DMS 273 (cell line): ENCODE measurements around the gene GJC1.
A peak's percentile ranks its signal among the peaks of the same experiment; 100 is the strongest.

Experiments used
- DNase-seq: peaks from one replicate; lab custom pipeline; 2025; ENCODE audit not compliant: unreplicated experiment; lab: John Stamatoyannopoulos, UW

The GJC1 gene

DNA sequence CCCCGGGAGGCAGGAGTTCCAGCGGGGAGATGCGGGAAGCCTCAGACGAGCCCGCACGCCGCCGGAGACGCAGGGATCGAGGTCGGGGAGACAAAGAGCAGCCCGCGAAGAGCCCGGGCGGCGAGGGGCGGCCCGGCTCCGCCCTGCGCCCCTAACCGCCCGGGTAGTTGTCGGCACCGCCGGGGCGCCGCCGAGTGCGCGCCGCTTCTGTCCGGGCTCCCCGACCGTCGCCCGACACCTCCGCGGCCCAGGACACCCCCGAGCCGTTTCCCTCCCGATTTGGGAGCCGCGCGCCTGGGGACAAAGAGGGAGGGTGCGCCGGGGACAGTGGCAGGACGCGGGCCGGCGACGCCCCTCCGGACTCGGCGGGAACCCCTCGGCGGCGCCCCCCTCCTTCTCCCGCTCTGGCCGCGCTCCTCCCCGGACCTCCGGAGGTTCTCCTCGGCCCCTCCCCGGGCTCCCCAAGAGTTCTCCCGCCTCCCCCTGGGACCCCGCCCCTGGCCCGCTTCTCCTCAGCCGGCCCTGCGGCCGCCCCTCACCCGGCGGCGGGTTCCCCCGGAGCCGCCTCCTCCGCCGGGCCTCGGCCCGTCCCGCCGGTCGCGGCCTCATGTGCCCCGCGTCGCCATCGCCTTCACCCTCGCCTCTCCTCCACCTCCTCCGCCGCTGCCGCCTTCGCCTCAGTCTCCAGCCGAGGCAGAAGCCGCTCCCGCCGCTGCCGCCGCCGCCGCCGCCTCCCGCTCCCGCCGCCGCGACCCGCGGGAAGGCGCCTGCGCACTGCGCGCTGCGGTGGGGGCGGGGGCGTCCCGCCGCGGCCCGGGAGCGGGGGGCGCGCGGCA, at the start of gene GJC1:
GJC1 (minus strand) TSS at position 765 of the 836 bp plus-strand sequence. CDS start 24,470 bp downstream, outside the sequence.
- DNase-seq = peak; percentile 77

DNA sequence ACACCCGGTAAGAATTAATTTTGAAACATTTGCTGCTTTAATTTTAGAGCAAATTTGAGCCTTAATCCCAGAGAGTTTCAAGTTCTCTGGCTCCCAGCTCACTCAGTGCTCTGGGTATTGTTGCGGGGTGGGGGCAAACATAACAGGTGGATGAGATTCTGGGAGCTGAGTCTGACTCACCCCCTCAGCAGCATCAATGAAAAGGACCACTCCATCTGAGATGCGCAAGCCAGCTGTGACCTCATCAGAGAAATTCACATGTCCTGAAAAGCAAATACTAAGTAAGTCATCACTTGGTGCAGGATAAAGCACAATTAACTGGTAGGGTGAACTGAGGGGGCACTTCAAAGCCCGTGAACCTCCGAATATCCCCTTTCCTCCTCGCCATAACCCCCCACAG, 49.3 kb upstream of the GJC1 start:
- no peak for DNase-seq

DNA sequence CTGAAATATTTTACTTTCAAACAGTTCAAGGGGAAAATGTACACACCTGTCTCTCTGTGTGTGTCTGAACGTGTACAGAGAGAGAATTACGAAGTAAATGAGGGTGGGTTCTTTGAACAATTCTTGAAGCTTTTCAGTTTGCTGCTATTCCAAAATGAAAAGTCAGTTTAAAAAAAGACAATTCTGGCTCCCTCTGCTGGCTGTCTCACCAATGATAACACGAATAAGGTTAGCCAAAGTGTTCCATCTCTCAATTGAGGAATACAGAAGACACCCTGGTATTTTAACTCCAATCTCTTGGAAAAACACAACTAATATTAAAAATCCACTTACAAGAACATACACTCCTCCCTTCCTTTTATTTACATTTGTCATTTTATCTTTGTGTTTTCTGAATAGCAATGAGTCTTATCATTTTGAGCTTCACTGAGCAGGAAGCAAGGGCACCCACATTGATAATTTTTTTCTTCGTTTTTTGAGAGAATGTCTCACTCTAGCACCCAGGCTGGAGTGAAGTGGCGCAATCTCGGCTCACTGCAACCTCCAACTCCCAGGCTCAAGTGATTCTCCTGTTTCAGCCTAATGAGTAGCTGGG, 48.6 kb upstream of the GJC1 start:
- peak; percentile 71 for DNase-seq

DNA sequence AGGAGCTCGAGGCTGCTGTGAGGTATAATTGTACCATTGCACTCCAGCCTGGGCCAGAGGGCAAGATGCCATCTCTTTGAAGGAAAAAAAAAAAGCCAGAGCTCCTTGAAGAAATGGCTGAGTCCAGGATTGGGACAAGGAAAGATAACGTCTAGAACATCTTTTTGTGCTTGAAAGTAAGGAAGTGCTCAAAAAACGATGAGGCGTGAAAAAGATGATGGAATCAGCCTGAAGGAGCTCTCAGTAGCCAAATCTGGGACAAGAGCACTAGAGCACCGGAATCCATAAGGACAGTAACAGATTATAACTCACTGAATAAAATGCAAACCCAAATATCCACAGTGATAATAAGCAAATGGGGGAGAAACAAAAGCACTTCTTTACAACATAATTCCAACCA, 47.0 kb upstream of the GJC1 start:
- DNase-seq = no peak

DNA sequence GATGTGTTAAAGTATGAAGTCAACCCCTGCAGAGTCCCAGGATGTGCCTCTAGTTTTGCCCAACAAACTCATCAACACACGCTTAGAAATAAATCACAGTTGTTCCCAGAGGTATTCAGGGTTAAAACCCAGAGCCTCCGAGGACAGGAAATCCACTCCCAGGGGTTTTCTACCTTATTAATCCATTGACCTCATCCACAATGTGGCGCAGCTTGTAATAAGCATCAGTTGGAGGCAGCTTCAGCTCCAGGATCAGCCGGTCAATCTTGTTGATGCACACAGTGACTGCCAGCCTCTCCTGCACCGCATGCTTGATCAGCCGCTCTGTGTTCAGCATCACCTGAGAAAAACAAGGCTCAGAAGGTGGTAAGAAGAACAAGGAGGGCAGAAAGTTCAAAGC, 45.7 kb upstream of the GJC1 start:
- DNase-seq = no peak

DNA sequence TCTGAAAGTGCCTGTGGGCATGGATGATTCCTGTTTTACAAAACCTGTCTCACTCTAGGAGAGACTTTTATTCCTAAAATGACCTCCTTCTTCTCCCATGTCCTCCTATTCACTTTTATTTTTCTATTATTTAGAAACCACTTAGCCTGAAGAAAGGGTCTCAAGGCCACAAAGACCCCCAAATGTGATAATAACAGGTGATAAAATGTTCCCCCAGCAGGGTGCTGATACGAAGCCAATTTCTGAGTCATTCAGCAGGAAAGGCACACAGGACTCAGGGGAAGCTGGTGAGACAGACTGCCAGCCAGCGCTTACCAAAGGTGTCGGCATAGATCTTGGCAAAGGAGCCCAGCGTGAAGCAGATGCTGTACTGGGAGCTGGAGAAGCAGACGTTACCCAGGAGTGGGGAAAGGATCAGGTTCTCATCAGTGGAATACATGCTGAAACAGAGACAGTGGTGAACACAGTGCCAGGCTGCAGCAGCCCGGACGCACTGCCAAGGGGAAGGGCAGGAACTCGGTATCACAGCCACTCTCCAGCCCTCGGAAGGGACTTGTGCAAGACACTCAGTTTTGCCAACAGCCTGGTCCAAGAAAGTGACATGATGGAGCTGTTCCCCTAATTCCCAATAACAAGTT, 42.2 kb upstream of the GJC1 start:
- DNase-seq = peak; percentile 90

DNA sequence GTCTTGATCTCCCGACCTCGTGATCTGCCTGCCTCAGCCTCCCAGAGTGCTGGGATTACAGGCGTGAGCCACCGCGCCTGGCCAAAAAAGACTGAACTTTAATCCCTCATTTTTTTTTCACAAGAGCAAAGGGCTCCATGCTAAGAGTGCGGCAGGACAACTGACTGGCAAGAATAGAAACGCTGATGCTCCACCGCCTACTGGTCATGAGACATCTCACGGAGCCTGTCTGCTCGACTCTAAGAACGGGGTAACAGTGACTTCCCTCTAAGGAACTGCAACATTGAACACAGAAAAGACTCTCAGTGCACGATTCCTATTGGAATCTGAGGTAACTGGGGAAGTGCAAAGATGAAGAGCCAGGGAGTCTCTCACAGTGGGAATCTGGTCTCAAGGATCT, 41.5 kb upstream of the GJC1 start:
- no peak for DNase-seq

DNA sequence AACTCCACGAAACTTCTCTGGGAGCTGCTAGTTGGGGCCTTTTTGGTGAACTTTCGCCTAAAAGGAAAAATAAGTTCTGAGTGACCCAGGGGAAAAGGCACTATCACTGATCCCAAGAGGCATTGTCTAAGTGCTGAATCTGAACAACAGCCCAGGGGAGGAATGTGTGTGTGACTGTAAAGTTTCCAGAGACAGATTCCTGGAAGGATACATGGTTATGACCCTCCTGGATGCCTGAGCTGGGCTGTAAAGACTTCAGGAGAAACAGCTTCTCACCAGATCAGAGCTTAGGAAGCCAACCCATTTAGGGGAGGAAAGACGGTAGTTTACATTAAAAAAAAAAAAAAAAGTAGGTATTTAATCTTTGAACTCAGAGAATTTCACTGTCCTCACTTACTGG, 37.8 kb upstream of the GJC1 start:
- DNase-seq = no peak

DNA sequence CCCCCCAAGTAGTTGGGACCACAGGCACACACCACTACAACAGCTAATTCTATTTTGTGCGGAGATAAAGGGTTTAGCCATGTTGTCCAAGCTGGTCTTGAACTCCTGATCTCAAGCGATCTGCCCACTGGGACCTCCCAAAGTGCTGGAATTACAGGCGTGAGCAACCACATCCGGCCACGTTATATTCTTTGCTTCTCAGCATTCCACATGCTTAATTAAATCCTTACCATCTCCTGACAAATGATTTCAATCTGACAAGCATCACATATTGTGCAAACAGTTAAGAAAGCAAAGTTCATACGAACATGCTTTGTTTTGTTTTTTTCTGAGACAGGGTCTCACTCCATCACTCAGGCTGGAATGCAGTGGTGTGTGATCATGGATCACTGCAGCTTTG, 35.8 kb upstream of the GJC1 start:
- DNase-seq = no peak

DNA sequence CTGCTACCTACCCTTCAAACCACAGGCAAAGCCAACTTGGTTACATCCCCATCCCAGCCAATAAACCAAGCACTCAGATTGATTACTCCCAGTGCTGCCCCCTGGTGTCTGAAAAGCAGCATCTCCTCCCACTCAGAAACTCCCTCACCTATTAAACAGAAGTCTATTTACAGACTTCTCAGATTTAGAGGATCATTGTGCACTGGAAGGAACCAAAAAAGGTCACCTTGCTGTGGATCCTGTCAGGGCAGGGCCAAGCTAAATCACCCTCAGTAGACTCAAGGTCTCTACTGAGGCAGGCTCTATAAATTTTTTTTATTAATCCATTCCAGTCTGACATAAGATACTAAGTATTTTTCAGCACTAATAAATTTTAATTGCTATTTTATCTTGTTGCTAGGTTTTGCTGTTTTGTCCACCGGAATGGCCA, 35.2 kb upstream of the GJC1 start:
- peak; percentile 87 for DNase-seq

DNA sequence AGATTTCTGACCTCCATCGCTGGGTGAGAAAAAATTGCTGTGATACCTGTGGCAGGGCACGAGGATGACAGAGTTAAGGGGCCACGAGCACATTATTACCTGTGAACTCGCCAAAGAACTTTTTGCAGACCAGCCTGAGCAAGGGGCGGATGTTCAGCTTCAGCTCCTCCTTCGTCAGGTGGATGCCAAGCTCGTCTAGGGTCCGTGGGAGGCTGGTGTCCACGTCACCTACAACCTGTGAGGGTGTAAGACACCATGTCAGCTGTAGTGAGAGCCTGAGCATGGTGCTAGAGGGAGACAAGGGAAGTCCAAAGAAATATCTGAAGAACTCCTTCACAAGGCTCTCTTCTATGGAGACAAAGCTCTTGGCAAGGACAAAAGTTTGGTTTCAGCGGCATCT, 34.7 kb upstream of the GJC1 start:
- DNase-seq = no peak

DNA sequence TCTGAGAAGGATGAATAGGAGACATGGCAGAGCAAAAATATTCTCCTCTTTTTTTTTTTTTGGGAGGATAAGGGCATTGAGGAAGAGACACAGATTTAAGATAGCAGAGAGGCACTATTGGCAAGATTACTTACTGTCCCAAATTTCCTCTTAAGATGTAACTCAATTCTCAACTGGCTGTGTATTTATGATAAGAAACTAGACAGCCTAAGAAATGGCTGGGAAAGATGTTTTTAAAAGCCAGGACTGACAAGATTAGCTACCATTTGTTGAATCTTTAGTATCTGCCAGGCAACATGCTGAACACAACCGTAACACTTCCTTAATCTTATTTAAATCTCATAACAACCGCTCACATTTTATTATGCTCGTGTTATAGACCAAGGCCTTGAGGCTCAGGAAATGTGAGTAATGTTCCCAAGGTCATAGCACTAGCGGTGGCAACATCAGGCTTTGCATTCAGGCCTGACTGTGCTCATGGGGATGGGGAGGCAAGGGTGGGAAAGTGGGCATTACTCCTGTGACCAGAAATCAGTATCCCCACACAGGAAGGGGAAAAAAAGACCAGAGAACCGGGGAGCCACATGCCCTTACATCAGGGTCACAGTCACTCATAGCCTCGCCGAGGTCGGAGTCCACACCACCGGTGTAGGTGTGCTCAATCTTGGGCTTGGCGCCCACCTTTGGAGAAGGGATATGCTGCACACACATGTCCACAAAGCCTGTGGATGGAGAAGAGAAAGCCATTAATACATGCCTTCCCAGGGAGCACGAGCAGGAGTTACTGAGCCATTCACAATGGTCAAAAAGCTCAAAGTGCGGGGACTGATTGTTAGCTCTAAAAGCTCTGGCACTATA, 33.2 kb upstream of the GJC1 start:
- no peak for DNase-seq

DNA sequence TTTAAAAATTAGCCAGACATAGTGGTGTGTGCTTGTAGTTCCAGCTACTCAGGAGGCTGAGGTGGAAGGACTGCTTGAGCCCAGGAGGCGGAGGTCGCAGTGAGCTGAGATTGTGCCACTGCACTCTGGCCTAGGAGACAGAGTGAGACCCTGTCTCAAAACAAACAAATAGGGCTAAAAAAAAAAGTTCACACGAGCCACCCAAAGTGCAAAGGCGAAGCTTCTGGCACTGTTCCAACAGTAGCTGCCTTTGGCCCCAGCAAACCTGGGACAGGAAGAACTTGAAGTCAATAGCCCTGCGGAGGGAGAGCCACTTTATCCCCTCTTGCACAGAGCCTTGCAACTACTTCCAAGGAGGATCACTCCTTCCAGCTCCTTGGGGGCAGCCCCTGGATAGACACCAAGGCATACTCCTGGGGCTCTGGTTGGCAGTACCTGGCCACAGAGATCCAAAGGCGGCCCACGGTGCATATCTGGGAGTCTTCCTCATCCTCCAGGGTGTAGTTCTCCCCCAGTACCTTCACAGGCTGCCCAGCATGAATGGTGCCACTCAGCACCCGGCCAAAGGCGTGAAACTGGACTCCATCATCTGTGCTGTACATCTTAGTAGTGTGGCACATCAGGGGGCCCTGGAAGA, 32.3 kb upstream of the GJC1 start:
- no peak for DNase-seq

DNA sequence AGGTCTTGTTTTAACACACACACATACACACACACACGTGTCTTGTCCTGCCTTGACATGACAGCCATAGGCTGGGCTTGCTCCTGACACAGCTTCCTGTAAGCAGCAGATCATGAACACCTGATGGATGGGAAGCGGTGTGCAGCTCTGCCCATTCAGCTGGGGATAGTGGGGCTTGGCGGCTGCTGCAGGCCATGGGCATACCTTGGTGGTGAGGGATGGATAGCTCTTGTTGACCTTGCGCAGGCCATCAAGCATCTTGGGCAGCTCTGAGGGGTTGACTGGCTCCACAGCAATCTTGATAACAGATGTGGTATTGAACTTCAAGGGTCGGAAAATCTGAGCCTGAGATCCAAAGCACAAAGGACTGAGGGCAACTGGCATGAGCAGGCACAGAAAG, 29.6 kb upstream of the GJC1 start:
- DNase-seq = no peak

DNA sequence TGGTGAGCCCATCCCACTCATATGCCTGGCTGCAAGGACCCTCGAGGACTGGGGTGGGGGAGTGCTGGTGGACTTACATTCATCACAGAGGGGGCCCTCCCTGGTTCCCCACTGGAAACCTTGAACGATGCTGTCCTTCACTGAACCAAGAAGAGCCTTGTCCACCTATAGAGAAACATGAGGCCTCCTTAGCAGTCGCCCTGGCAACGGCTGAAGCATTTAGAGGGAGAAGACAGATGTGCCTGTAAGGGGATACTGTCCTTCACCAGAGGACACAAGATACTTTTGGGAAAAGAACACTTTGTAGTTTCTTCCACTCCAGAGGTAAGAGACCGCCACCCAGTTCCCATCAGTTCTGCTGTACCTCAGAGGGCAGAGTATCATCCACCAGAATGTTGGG, 24.1 kb upstream of the GJC1 start:
- peak; percentile 29 for DNase-seq

DNA sequence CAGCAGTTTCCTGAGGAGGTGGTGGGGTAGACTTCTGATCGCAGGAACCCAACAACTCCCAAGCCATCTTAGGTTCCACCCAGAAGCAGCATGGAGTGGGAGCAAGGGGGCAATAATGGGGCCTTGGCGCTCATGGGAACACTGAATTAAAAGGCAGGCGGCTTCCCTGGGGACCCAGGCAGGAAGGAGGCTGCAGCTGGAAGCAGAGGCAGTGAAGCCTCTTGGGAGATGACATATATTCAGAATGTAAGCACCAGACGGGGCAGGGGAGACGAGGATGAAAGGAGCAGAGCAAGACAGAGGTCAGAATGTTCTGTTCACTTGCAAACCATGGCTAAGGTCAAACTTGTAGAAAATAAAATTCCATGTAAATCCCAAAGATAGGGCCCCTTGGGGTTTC, 20.5 kb upstream of the GJC1 start:
- no peak for DNase-seq

DNA sequence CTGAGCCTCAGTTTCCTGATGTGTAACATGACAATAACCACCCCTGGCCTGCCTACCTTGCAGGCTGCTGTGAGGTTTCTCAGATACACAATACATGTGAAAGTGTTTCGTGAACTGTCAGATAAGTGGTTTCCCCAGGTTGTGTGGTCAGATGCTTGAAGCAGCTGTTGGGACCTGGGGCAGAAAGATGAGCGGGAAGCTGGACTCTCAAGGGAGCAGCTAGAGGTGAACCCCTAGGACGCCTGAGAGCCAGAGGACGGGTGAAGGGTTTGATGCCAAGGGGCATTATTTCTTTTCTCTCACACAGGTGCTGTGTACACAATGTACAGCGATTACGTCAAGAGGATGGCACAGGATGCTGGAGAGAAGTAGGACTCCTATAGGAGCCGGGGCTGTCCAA, 19.9 kb upstream of the GJC1 start:
- DNase-seq = no peak

DNA sequence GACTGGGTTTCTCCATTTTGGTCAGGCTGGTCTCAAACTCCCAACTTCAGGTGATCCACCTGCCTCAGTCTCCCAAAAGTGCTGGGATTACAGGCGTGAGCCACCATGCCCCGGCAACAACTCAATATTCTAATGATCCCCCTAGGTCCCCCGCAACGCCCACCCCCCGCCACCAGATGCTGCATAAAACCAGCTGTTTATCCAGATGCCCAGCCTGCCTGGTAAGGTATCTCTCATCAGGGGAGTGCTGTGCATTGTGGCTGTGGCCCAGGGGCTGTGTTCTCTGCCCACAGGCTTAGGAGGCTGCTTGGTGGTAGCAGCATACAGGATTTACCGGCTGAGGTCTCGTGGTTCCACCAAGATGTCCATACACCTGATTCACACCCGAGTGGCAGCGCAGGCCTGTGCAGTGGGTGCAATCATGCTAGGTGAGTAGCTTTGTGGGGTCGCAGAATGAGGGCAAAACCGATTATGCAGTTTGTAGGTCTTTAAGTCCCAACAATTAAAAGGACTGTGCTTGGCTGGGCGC, 18.9 kb upstream of the GJC1 start:
- DNase-seq = no peak

DNA sequence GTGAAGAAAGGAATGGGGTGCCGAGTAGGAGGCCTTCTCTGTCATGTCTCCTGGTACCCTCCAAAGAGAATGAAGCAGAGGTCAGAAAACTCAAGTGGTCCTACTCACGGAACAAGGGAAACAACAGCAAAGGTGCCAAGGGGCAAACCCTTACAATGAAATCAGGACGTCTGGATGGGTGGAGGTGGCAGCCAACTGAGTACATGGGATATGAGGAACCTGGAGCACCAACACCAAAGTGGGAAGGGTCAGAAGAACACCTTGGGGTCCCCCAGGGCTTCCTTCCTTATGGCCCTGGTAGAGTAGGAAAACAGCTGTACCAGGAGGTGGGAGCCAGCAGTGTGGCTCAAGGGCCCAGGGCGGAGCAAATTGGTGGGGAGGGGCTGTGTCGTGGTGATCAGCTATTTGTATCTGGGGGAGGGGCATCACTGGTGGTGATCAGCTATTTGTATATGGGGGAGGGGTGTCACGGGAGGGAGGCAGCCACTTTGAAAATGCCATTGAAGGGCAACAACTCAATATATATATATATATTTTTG, 18.2 kb upstream of the GJC1 start:
- DNase-seq = no peak

DNA sequence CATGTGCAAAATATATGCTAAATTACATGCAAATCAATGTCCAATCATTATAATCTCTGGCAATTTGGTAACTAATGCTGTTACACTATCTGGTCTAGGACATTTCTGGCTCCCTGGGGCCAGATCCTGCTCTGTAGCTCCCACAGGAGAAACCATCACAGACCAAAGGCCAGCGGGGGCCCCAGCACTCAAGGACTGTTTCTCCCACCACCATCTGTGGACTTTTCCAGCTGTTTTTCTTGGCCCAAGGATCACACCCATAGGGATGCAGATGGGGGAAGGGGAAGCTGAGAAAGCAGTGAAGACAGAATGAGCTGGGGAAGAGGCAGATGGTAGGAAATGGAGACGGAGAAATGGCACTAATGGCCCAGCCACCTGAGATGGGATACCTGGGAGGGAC, 17.5 kb upstream of the GJC1 start, which contains the start of gene HIGD1B:
HIGD1B (plus strand) TSS at position 298 of the 400 bp plus-strand sequence. CDS start 270 bp downstream, outside the sequence.
- DNase-seq = peak; percentile 87
